ENCODE data around the gene STX16. TPM values are rescaled to one million over a fixed set of nuclear protein-coding genes. Genes with fewer than 3 reads are reported as not detected.

Gene STX16
- total RNA-seq, 4 donors from 2014 or later, result 70.2 to 148 (median 85.9) TPM

GRCh38 chr20:58702859-58703648 is 52.0 kb downstream of the STX16 start:
- Histone ChIP-seq H3K4me3 (no peak overlapping the region), H3K9me3 (no peaks in the 10 kb centered on the region), H3K27ac (no peak overlapping the region), H3K27me3 (no peaks in the 10 kb centered on the region), H3K36me3 (peaks cover 0 to 97% (median 22%) of the 10 kb centered on the region in 3 donors), H3K4me1 (peaks cover 0 to 4% (median 0%) of the 10 kb centered on the region in 4 donors)
- DNase-seq (ENCODE audit: low spot score in 2 of 2), result no peak
- TF ChIP-seq EP300 (IDR thresholded peaks at IDR 0.05) (no peak), POLR2A (IDR thresholded peaks at IDR 0.05) (no peak), CTCF (IDR thresholded peaks at IDR 0.05) (no peak)
- WGBS, 2 donors, result 94% methylated on average over 28 of the region's 28 CpGs

GRCh38 chr20:58703765-58704371 is 52.8 kb downstream of the STX16 start:
- H3K27ac ChIP-seq, result no peak overlapping the region
- WGBS, 2 donors, result 95 to 98% methylated on average over 12 of the region's 12 CpGs
- DNase-seq (ENCODE audit: low spot score in 2 of 2), result no peak
- H3K36me3 ChIP-seq, result peaks cover 0 to 97% (median 17%) of the 10 kb centered on the region in 3 donors
- peaks cover 0 to 4% (median 0%) of the 10 kb centered on the region in 4 donors for H3K4me1 ChIP-seq
- H3K27me3 ChIP-seq, result no peaks in the 10 kb centered on the region
- no peak overlapping the region for H3K4me3 ChIP-seq
- no peaks in the 10 kb centered on the region for H3K9me3 ChIP-seq
- TF ChIP-seq POLR2A (IDR thresholded peaks at IDR 0.05) (no peak), EP300 (IDR thresholded peaks at IDR 0.05) (no peak), CTCF (IDR thresholded peaks at IDR 0.05) (no peak)

GRCh38 chr20:58705208-58705926 is 54.3 kb downstream of the STX16 start:
- Histone ChIP-seq H3K36me3 (peaks cover 0 to 94% (median 10%) of the 10 kb centered on the region in 3 donors), H3K27me3 (no peaks in the 10 kb centered on the region), H3K27ac (no peak overlapping the region), H3K4me1 (peaks cover 0 to 4% (median 0%) of the 10 kb centered on the region in 4 donors), H3K9me3 (no peaks in the 10 kb centered on the region), H3K4me3 (no peak overlapping the region)
- DNase-seq (ENCODE audit: low spot score in 2 of 2), result peak in 1 of 2 donors; percentile 4
- WGBS, 2 donors, result 82 to 88% methylated on average over 14 of the region's 14 CpGs
- TF ChIP-seq CTCF (IDR thresholded peaks at IDR 0.05) (no peak), POLR2A (IDR thresholded peaks at IDR 0.05) (no peak), EP300 (IDR thresholded peaks at IDR 0.05) (no peak)

GRCh38 chr20:58706150-58706892 is 55.2 kb downstream of the STX16 start:
- H3K27ac ChIP-seq, result no peak overlapping the region
- peak in 1 of 2 donors; percentile 7 for DNase-seq (ENCODE audit: low spot score in 2 of 2)
- 85 to 93% methylated on average over 14 to 18 of the region's 20 CpGs for WGBS, 2 donors
- TF ChIP-seq CTCF (IDR thresholded peaks at IDR 0.05), result no peak
- no peak for TF ChIP-seq EP300 (IDR thresholded peaks at IDR 0.05)
- peaks cover 0 to 92% (median 10%) of the 10 kb centered on the region in 3 donors for H3K36me3 ChIP-seq
- no peak overlapping the region for H3K4me3 ChIP-seq
- no peaks in the 10 kb centered on the region for H3K27me3 ChIP-seq
- no peaks in the 10 kb centered on the region for H3K4me1 ChIP-seq
- no peaks in the 10 kb centered on the region for H3K9me3 ChIP-seq

All from tibial nerve (tissue), 4 donors.